A549 (cell line): ENCODE measurements around the gene NXN.

Experiments used
- MAFK ChIP-seq: fragments of 450-650 bp; IDR thresholded peaks from 2 replicates; pipeline ENCODE4 v1.6.1; 2014; ENCODE audit not compliant: partially characterized antibody
- TF ChIP-seq, protein P1 (sequence below): fragments of >200 bp; sonication (Bioruptor Twin); formaldehyde crosslinking; IDR thresholded peaks from 3 replicates; pipeline ENCODE4 v1.5.1; 2016

- TF ChIP-seq, protein P1, sequence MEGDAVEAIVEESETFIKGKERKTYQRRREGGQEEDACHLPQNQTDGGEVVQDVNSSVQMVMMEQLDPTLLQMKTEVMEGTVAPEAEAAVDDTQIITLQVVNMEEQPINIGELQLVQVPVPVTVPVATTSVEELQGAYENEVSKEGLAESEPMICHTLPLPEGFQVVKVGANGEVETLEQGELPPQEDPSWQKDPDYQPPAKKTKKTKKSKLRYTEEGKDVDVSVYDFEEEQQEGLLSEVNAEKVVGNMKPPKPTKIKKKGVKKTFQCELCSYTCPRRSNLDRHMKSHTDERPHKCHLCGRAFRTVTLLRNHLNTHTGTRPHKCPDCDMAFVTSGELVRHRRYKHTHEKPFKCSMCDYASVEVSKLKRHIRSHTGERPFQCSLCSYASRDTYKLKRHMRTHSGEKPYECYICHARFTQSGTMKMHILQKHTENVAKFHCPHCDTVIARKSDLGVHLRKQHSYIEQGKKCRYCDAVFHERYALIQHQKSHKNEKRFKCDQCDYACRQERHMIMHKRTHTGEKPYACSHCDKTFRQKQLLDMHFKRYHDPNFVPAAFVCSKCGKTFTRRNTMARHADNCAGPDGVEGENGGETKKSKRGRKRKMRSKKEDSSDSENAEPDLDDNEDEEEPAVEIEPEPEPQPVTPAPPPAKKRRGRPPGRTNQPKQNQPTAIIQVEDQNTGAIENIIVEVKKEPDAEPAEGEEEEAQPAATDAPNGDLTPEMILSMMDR: no peak
- TF ChIP-seq MAFK: no peak
Measured at GRCh38 chr17:975371-975915, 4.1 kb downstream of the NXN start.
